Endothelial cell of umbilical vein (primary cell): ENCODE data around the gene ABCA7. TPM values are rescaled to one million over a fixed set of nuclear protein-coding genes. Genes with fewer than 3 reads are reported as not detected.

ENCODE experiments used
- BruUV-seq: library from RNA; stranded (reverse); fragments of 400-500 nt; replicated peaks from 2 replicates; lab custom pipeline; 2021; lab: Mats Ljungman, UMichigan
- CTCF ChIA-PET: fragments of 300-600, 350-600 bp; sonication (Branson Sonifier 250); formaldehyde crosslinking; loops from one replicate; lab custom pipeline; 2021; ENCODE audit warnings: antibody characterized with exemption, inconsistent platforms; lab: Charles Lee
- POLR2A ChIA-PET: fragments of 300-600, 350-600 bp; sonication (Branson Sonifier 250); formaldehyde crosslinking; loops from one replicate; lab custom pipeline; 2021; ENCODE audit warnings: antibody characterized with exemption, inconsistent platforms; lab: Charles Lee
- DNase-seq: peaks from one replicate; pipeline ENCODE4 v3.0.0-alpha.2; 2011; ENCODE audit warnings: low read depth, low spot score
- FAIRE-seq: peaks from 2 replicates; lab custom pipeline; 2011; peaks lifted over from hg19 to GRCh38; lab: Jason Lieb, UNC
- H2AFZ ChIP-seq: 2 replicates; pipeline ENCODE4 v1.6.0; 2012; ENCODE audit warnings: low read depth, low read length, control low read depth, inconsistent platforms
- H3K27ac ChIP-seq: 2 replicates; pipeline ENCODE4 v1.5.1; 2011; ENCODE audit warnings: low read depth, mild to moderate bottlenecking, control low read depth, low read length, moderate library complexity; ENCODE audit not compliant: insufficient read depth
- H3K27me3 ChIP-seq, 2 experiments: 2 replicates each; pipeline versions ENCODE4 v1.6.0 to v1.6.1; 2011; ENCODE audit warnings: low read length in 2 of 2, mixed read lengths in 1 of 2; ENCODE audit not compliant: control insufficient read depth in 2 of 2, insufficient read depth in 2 of 2
- H3K36me3 ChIP-seq, 2 experiments: 2 replicates in 1 of 2; 3 replicates in 1 of 2; pipeline ENCODE4 v1.5.1; 2011; ENCODE audit warnings: low read length in 2 of 2, mild to moderate bottlenecking in 1 of 2, moderate library complexity in 1 of 2; ENCODE audit not compliant: control insufficient read depth in 2 of 2, insufficient read depth in 2 of 2; ENCODE audit errors: extremely low read depth in 1 of 2
- H3K4me1 ChIP-seq: 3 replicates; pipeline ENCODE4 v1.5.1; 2011; ENCODE audit warnings: mild to moderate bottlenecking, low read length; ENCODE audit not compliant: control insufficient read depth, insufficient read depth; ENCODE audit errors: extremely low read depth
- H3K4me2 ChIP-seq: 2 replicates; pipeline ENCODE4 v1.6.1; 2011; ENCODE audit warnings: low read length, control low read depth, mixed read lengths; ENCODE audit not compliant: insufficient read depth
- H3K4me3 ChIP-seq, 3 experiments: fragments of 200-600 bp in 1 of 3; sonication (generic), shearing (Covaris generic) in 1 of 3; replicated peaks in 1 of 3; 2 replicates each; pipeline ENCODE4 v1.5.1; 2011 to 2016; ENCODE audit warnings: control low read depth in 3 of 3, low read length in 3 of 3, mild to moderate bottlenecking in 2 of 3, inconsistent platforms in 1 of 3, low read depth in 1 of 3, moderate library complexity in 1 of 3; ENCODE audit not compliant: insufficient read depth in 1 of 3
- H3K79me2 ChIP-seq: 2 replicates; pipeline ENCODE4 v1.6.0; 2012; ENCODE audit warnings: low read length, inconsistent platforms; ENCODE audit not compliant: control insufficient read depth, insufficient read depth
- H3K9ac ChIP-seq: replicated peaks from 2 replicates; pipeline ENCODE3; 2011; ENCODE audit warnings: low read length, control low read depth; ENCODE audit not compliant: insufficient read depth; ENCODE audit errors: extremely low read depth
- H3K9me1 ChIP-seq: replicated peaks from 3 replicates; pipeline ENCODE4 v1.6.0; 2011; ENCODE audit warnings: mild to moderate bottlenecking, low read length; ENCODE audit not compliant: control insufficient read depth, insufficient read depth; ENCODE audit errors: extremely low read depth
- H3K9me3 ChIP-seq: replicated peaks from 2 replicates; pipeline ENCODE4 v1.5.1; 2012; ENCODE audit warnings: low read length, inconsistent platforms; ENCODE audit not compliant: control insufficient read depth, insufficient read depth
- H4K20me1 ChIP-seq: replicated peaks from 2 replicates; pipeline ENCODE3; 2011; ENCODE audit warnings: mild to moderate bottlenecking, low read length; ENCODE audit not compliant: control insufficient read depth, insufficient read depth; ENCODE audit errors: extremely low read depth
- EZH2 ChIP-seq: IDR thresholded peaks from 2 replicates; pipeline ENCODE4 v1.6.1; 2012; ENCODE audit warnings: borderline replicate concordance, low read depth, mild to moderate bottlenecking, moderate library complexity, low read length, inconsistent platforms; ENCODE audit not compliant: severe bottlenecking
- FOS ChIP-seq: IDR thresholded peaks from 2 replicates; pipeline ENCODE4 v1.6.1; 2011; ENCODE audit warnings: mild to moderate bottlenecking, low read length, moderate library complexity, borderline replicate concordance; ENCODE audit not compliant: insufficient read depth
- GATA2 ChIP-seq: IDR thresholded peaks from 2 replicates; pipeline ENCODE4 v1.7.0; 2011; ENCODE audit warnings: low read depth, mild to moderate bottlenecking, moderate library complexity, mixed read lengths, low read length; ENCODE audit not compliant: insufficient read length, insufficient read depth
- JUN ChIP-seq: IDR thresholded peaks from 2 replicates; pipeline ENCODE4 v1.6.1; 2011; ENCODE audit warnings: borderline replicate concordance, low read depth; ENCODE audit not compliant: insufficient read length, insufficient read depth
- MYC ChIP-seq: IDR thresholded peaks from one replicate; pipeline ENCODE4 v1.6.1; 2011; ENCODE audit warnings: mild to moderate bottlenecking, low read depth, low read length
- POLR2A ChIP-seq: IDR thresholded peaks from 2 replicates; pipeline ENCODE4 v1.6.1; 2012; ENCODE audit warnings: low read depth, mild to moderate bottlenecking, control low read depth, low read length
- POLR2AphosphoS5 ChIP-seq: IDR thresholded peaks from 2 replicates; pipeline ENCODE4 v1.6.1; 2012; ENCODE audit warnings: low read depth, mild to moderate bottlenecking, control low read depth, low read length, moderate library complexity; ENCODE audit not compliant: insufficient read depth
- dilution Hi-C: fragments of 300-500 bp; cut with MboI; formaldehyde crosslinking; loops from one replicate; pipeline ENCODE4 v1.15.0; 2019; ENCODE audit warnings: low sequenced_read_pairs; ENCODE audit not compliant: extremely low pct_ligation_motif_present
- intact Hi-C: fragments of 100-400 bp; cut with micrococcal nuclease; formaldehyde crosslinking; loops from one replicate; pipeline ENCODE4 v1.10.0; 2022
- polyA plus RNA-seq, 4 experiments: library from polyadenylated mRNA; depleted of rRNA in 3 of 4; stranded (reverse) in 3 of 4; unstranded in 1 of 4; fragments of >200 nt; gene quantifications; 2 replicates each; pipeline versions ENCODE4 v1.2.1 to v1.2.3, GENCODE V29; 2011 to 2012; ENCODE audit warnings: missing spikeins in 1 of 4
- total RNA-seq: library from RNA; stranded (reverse); gene quantifications from 2 replicates; pipeline ENCODE4 v1.2.3, GENCODE V29; 2021
- TF ChIP-seq, protein P1 (sequence below): IDR thresholded peaks from 2 replicates; pipeline ENCODE4 v1.6.1; 2011; ENCODE audit not compliant: insufficient read depth, insufficient read length
- TF ChIP-seq, protein P2 (sequence below), 2 donors: IDR thresholded peaks; 1 replicate in 1 of 2; 2 replicates in 1 of 2; pipeline ENCODE4 v1.5.1; 2011; ENCODE audit warnings: low read length in 2 of 2, mild to moderate bottlenecking in 2 of 2, moderate library complexity in 2 of 2, control low read depth in 1 of 2, inconsistent platforms in 1 of 2, low read depth in 1 of 2; ENCODE audit not compliant: insufficient read depth in 1 of 2; ENCODE audit errors: extremely low read depth in 1 of 2

ABCA7 gene
- total and polyA plus RNA-seq, 2 donors (not counting 3 experiments of a cell fraction or from before 2014, with no cell fraction given) = 5.7 to 9.8 TPM

DNA sequence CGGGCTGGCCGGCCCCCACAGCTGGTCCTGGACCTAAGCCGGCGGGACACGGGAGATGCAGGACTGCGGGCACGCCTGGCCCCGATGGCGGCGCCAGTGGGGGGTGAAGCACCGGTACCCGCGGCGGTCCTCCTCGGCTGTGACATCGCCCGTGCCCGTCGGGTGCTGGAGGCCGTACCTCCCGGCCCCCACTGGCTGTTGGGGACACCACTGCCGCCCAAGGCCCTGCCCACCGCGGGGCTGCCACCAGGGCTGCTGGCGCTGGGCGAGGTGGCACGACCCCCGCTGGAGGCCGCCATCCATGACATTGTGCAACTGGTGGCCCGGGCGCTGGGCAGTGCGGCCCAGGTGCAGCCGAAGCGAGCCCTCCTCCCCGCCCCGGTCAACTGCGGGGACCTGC is 36.6 kb upstream of the ABCA7 start:
- Histone ChIP-seq H3K27me3 (peaks cover 8 to 9% of the 10 kb centered on the region in 2 experiments), H3K9ac (no peak overlapping the region), H3K4me1 (no peaks in the 10 kb centered on the region), H3K9me3 (no peaks in the 10 kb centered on the region), H3K79me2 (no peaks in the 10 kb centered on the region), H3K4me3 (no peak overlapping the region), H3K36me3 (no peaks in the 10 kb centered on the region), H3K27ac (no peak overlapping the region), H2AFZ (no peak overlapping the region), H4K20me1 (no peaks in the 10 kb centered on the region), H3K9me1 (no peaks in the 10 kb centered on the region), H3K4me2 (no peak overlapping the region)
- intact Hi-C loops (no loop called here), dilution Hi-C loops (no loop called here)
- ChIA-PET CTCF (no interaction called here), POLR2A (no interaction called here)
- BruUV-seq = no TSS peak
- no peak for FAIRE-seq
- TF ChIP-seq MYC = no peak
- TF ChIP-seq GATA2 = no peak
- TF ChIP-seq JUN = no peak
- TF ChIP-seq POLR2AphosphoS5 = no peak
- TF ChIP-seq POLR2A = no peak
- TF ChIP-seq FOS = no peak
- TF ChIP-seq, protein P1, sequence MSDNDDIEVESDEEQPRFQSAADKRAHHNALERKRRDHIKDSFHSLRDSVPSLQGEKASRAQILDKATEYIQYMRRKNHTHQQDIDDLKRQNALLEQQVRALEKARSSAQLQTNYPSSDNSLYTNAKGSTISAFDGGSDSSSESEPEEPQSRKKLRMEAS = no peak
- DNase-seq = no peak

DNA sequence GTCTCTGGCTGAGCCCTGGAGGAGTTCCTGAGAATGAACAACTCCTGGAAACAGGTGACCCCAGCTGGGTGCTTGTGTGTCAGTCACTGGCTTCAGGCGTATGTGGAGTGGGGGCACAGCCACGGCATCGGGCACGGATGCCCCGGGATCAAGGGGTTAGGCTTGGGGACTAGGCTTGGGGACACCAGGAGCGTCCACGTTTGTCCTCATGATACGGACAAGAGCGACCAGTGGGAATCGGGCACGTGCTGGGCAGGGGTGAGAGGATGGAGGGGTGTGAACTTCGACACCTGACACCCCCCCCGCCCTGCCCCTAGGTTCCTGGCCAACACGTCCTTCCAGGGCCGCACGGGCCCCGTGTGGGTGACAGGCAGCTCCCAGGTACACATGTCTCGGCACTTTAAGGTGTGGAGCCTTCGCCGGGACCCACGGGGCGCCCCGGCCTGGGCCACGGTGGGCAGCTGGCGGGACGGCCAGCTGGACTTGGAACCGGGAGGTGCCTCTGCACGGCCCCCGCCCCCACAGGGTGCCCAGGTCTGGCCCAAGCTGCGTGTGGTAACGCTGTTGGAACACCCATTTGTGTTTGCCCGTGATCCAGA is 35.6 kb upstream of the ABCA7 start:
- FAIRE-seq (no peak), DNase-seq (no peak)
- no peak overlapping the region for H3K27ac ChIP-seq
- H3K27me3 ChIP-seq = peaks cover 6% of the 10 kb centered on the region in 2 experiments
- H4K20me1 ChIP-seq = no peaks in the 10 kb centered on the region
- H3K4me3 ChIP-seq = no peak overlapping the region
- ChIA-PET CTCF (interaction anchor here (1.0 kb wide), 1 partner anchor 9 kb away, joined by 3 read pairs; no protein-coding TSS in a partner anchor), POLR2A (no interaction called here)
- no peak for TF ChIP-seq GATA2
- no peak for TF ChIP-seq POLR2A
- TF ChIP-seq FOS = no peak
- TF ChIP-seq, protein P1 = no peak
- TF ChIP-seq POLR2AphosphoS5 = no peak
- TF ChIP-seq EZH2 = no peak
- no peak for TF ChIP-seq JUN
- TF ChIP-seq, protein P2, sequence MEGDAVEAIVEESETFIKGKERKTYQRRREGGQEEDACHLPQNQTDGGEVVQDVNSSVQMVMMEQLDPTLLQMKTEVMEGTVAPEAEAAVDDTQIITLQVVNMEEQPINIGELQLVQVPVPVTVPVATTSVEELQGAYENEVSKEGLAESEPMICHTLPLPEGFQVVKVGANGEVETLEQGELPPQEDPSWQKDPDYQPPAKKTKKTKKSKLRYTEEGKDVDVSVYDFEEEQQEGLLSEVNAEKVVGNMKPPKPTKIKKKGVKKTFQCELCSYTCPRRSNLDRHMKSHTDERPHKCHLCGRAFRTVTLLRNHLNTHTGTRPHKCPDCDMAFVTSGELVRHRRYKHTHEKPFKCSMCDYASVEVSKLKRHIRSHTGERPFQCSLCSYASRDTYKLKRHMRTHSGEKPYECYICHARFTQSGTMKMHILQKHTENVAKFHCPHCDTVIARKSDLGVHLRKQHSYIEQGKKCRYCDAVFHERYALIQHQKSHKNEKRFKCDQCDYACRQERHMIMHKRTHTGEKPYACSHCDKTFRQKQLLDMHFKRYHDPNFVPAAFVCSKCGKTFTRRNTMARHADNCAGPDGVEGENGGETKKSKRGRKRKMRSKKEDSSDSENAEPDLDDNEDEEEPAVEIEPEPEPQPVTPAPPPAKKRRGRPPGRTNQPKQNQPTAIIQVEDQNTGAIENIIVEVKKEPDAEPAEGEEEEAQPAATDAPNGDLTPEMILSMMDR (IDR thresholded peaks at IDR 0.05; ENCODE audit: extremely low read depth in 1 of 2, insufficient read depth in 1 of 2, low read depth in 1 of 2, low read length in 2 of 2) = no peak
- no peak for TF ChIP-seq MYC
- H3K36me3 ChIP-seq = no peaks in the 10 kb centered on the region
- no peaks in the 10 kb centered on the region for H3K4me1 ChIP-seq
- dilution Hi-C loops = no loop called here
- H3K9me3 ChIP-seq = no peaks in the 10 kb centered on the region
- no peak overlapping the region for H3K9ac ChIP-seq
- intact Hi-C loops = no loop called here
- H2AFZ ChIP-seq = no peak overlapping the region
- H3K9me1 ChIP-seq = no peaks in the 10 kb centered on the region
- no peaks in the 10 kb centered on the region for H3K79me2 ChIP-seq
- no TSS peak for BruUV-seq
- H3K4me2 ChIP-seq = no peak overlapping the region
